Vagina (tissue), 2 donors: ENCODE measurements around the gene KRT1. TPM values are rescaled to one million over a fixed set of nuclear protein-coding genes. Genes with fewer than 3 reads are reported as not detected.

ENCODE experiments used
- DNase-seq, 2 donors: peaks; one replicate each; pipeline ENCODE4 v3.0.0-alpha.2; 2017; ENCODE audit errors: extremely low spot score in 2 of 2
- H3K27ac ChIP-seq: fragments of 200-600 bp; sonication (generic); one replicate; pipeline ENCODE4 v1.5.1; 2019
- H3K27me3 ChIP-seq: fragments of 200-600 bp; sonication (generic); one replicate; pipeline ENCODE4 v1.5.1; 2019
- H3K36me3 ChIP-seq, 2 donors: fragments of 200-600 bp; sonication (generic); one replicate each; pipeline ENCODE4 v1.5.1; 2017 to 2019
- H3K4me1 ChIP-seq: fragments of 200-600 bp; sonication (generic); one replicate; pipeline ENCODE4 v1.5.1; 2019
- H3K4me3 ChIP-seq, 2 donors: fragments of 200-600 bp; sonication (generic); 1 replicate in 1 of 2; 2 replicates in 1 of 2; pipeline ENCODE4 v1.5.1; 2016 to 2019
- H3K9me3 ChIP-seq: fragments of 200-600 bp; sonication (generic); one replicate; pipeline ENCODE4 v1.5.1; 2019
- POLR2A ChIP-seq, 2 donors: fragments of 450-650 bp; IDR thresholded peaks; one replicate each; pipeline ENCODE4 v1.6.1; 2017; ENCODE audit warnings: antibody characterized with exemption in 2 of 2, mild to moderate bottlenecking in 2 of 2, moderate library complexity in 2 of 2
- POLR2AphosphoS5 ChIP-seq, 2 donors: sonication (generic); formaldehyde crosslinking; IDR thresholded peaks; one replicate each; pipeline ENCODE4 v1.9.0; 2017; ENCODE audit warnings: antibody characterized with exemption in 2 of 2, mild to moderate bottlenecking in 2 of 2, low read depth in 1 of 2; ENCODE audit not compliant: insufficient read depth in 1 of 2
- intact Hi-C: fragments of 100-400 bp; cut with DNase I; formaldehyde crosslinking; loops from one replicate; pipeline ENCODE4 v1.15.1; 2023
- total RNA-seq: library from RNA; depleted of rRNA; stranded (reverse); fragments of >200 nt; gene quantifications from one replicate; pipeline ENCODE4 v1.2.3, GENCODE V29; 2016
- TF ChIP-seq, protein P1 (sequence below), 3 experiments: fragments of 450-650 bp in 2 of 3; fragments of 200-600 bp in 1 of 3; sonication (generic) in 1 of 3; IDR thresholded peaks; one replicate each; pipeline ENCODE4 v1.5.1; 2017 to 2019; ENCODE audit warnings: antibody characterized with exemption in 3 of 3, mild to moderate bottlenecking in 2 of 3, moderate library complexity in 2 of 3

KRT1 gene
- total RNA-seq, 1 donor from 2014 or later, result 886 TPM

DNA sequence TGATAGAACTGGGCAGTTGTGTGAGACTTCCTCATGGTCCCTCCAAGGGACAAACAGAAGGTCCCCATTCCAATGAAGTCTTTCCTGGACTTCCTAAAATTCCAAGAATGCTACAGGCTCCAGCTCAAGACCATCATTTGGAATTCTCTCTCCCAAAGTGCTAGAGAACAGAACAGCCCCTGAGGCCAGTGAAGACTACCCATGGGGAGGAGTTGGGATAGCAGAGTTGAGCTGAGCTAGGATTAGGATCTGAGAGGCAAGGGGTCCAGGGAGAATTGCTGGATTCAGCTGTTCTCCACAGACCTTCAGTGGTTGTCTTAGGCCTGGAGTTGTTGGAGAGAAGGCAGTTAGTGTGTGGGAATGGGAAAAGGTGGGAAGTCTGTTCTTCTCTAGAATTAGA lies 10.8 kb downstream of the KRT1 start:
- TF ChIP-seq, protein P1, sequence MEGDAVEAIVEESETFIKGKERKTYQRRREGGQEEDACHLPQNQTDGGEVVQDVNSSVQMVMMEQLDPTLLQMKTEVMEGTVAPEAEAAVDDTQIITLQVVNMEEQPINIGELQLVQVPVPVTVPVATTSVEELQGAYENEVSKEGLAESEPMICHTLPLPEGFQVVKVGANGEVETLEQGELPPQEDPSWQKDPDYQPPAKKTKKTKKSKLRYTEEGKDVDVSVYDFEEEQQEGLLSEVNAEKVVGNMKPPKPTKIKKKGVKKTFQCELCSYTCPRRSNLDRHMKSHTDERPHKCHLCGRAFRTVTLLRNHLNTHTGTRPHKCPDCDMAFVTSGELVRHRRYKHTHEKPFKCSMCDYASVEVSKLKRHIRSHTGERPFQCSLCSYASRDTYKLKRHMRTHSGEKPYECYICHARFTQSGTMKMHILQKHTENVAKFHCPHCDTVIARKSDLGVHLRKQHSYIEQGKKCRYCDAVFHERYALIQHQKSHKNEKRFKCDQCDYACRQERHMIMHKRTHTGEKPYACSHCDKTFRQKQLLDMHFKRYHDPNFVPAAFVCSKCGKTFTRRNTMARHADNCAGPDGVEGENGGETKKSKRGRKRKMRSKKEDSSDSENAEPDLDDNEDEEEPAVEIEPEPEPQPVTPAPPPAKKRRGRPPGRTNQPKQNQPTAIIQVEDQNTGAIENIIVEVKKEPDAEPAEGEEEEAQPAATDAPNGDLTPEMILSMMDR (IDR thresholded peaks at IDR 0.05), result no peak
- TF ChIP-seq POLR2AphosphoS5 (IDR thresholded peaks at IDR 0.05; ENCODE audit: insufficient read depth in 1 of 2, low read depth in 1 of 2), result no peak
- TF ChIP-seq POLR2A (IDR thresholded peaks at IDR 0.05), result no peak
- Histone ChIP-seq H3K4me3 (no peak overlapping the region), H3K36me3 (no peaks in the 10 kb centered on the region), H3K9me3 (no peaks in the 10 kb centered on the region), H3K4me1 (peaks cover 4% of the 10 kb centered on the region), H3K27ac (no peak overlapping the region), H3K27me3 (no peaks in the 10 kb centered on the region)
- intact Hi-C loops, result no loop called here
- no peak for DNase-seq

DNA sequence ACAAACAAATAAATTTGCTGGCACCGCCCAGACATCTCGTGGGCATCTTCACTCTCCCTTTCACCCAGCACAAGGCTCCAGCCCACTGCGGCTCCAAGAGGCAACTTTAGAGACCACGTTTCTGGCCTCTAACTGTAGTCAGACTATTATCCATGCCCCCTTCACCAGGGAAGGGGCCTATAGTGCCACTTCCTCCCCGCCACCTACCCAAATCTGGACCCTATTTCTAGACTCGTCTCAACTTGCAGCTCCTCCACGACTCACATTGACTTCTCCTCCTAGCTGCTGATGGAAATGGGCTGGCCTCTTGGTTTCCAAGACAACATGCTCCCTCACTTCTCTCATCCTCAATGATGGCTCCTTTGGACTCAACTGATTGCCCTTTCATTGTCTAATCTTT lies 12.3 kb downstream of the KRT1 start:
- no peaks in the 10 kb centered on the region for H3K9me3 ChIP-seq
- peaks cover 4% of the 10 kb centered on the region for H3K4me1 ChIP-seq
- H3K36me3 ChIP-seq, result no peaks in the 10 kb centered on the region
- no peak overlapping the region for H3K4me3 ChIP-seq
- no peak for DNase-seq
- H3K27me3 ChIP-seq, result no peaks in the 10 kb centered on the region
- intact Hi-C loops, result no loop called here
- H3K27ac ChIP-seq, result no peak overlapping the region
- no peak for TF ChIP-seq POLR2AphosphoS5 (IDR thresholded peaks at IDR 0.05; ENCODE audit: insufficient read depth in 1 of 2, low read depth in 1 of 2)
- no peak for TF ChIP-seq POLR2A (IDR thresholded peaks at IDR 0.05)
- TF ChIP-seq, protein P1 (IDR thresholded peaks at IDR 0.05), result no peak

DNA sequence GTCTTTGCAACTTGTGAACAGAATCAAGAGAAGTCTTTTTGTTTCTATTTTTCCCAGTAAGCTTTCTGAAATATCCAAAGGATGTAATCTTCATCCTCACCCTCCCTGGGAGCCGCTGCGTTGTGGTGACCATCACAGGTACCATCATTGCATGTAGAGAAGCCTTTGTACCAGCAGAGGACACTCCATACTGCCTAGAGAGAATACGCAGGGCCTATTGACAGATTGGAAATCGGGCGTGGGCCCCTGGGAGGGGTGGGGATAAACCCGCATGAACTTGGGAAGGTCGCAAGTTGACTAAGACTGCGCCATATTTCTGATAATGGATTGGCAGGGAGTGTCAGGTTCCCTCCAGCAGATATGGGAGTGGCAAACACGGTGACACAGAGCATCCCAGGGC lies 12.7 kb downstream of the KRT1 start:
- DNase-seq, result no peak
- Histone ChIP-seq H3K4me1 (peaks cover 3% of the 10 kb centered on the region), H3K9me3 (no peaks in the 10 kb centered on the region), H3K4me3 (no peak overlapping the region), H3K36me3 (no peaks in the 10 kb centered on the region), H3K27ac (no peak overlapping the region), H3K27me3 (no peaks in the 10 kb centered on the region)
- intact Hi-C loops, result no loop called here
- TF ChIP-seq, protein P1 (IDR thresholded peaks at IDR 0.05), result no peak
- TF ChIP-seq POLR2AphosphoS5 (IDR thresholded peaks at IDR 0.05; ENCODE audit: insufficient read depth in 1 of 2, low read depth in 1 of 2) (no peak), POLR2A (IDR thresholded peaks at IDR 0.05) (no peak)

DNA sequence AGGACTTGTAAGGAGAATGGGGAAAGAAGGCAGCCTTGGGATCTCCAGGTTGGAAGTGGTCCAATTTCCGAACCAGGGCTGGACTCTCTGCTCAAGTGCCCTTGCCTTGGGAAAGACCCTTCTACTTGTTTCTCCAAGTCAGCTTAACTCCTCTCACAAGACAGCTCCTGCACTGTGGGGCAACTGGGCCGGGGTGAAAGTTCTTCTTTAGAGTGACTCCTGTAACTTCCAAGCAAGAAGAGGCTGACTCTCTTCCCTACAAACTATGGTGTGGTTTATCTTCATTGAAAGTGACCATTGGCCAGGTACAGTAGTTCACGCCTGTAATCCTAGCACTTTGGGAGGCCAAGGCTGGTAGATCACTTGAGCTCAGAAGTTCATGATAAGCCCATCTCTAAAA lies 13.7 kb downstream of the KRT1 start:
- no peaks in the 10 kb centered on the region for H3K36me3 ChIP-seq
- intact Hi-C loops, result no loop called here
- no peak for DNase-seq

DNA sequence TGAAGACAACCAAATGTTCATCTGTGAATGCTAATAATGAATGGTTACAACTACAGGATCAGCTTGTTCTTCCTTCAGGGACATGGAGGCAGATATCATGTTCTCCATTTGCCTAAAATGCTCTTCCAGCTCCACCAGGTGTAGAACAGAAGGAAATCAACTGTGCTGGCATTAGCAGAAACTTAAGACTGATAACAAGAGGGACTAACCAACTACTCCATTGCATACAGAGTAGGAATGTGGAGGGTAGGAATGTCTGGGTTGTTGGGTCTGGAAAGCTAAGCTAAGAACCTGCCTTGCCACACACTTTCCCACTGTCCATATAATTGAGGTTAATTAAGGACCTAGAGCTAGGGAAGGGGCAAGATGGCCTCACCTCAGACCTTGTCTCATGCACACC lies 16.8 kb downstream of the KRT1 start:
- TF ChIP-seq POLR2A (IDR thresholded peaks at IDR 0.05) (no peak), POLR2AphosphoS5 (IDR thresholded peaks at IDR 0.05; ENCODE audit: insufficient read depth in 1 of 2, low read depth in 1 of 2) (no peak)
- TF ChIP-seq, protein P1 (IDR thresholded peaks at IDR 0.05), result no peak
- H3K9me3 ChIP-seq, result no peaks in the 10 kb centered on the region
- H3K4me1 ChIP-seq, result no peaks in the 10 kb centered on the region
- H3K27me3 ChIP-seq, result no peaks in the 10 kb centered on the region
- intact Hi-C loops, result no loop called here
- no peak for DNase-seq
- H3K27ac ChIP-seq, result no peak overlapping the region
- H3K36me3 ChIP-seq, result no peaks in the 10 kb centered on the region
- H3K4me3 ChIP-seq, result no peak overlapping the region

More for the DNA sequence above, 13.7 kb downstream of the KRT1 start:
- Histone ChIP-seq H3K27ac (no peak overlapping the region), H3K4me1 (no peaks in the 10 kb centered on the region), H3K27me3 (no peaks in the 10 kb centered on the region), H3K4me3 (no peak overlapping the region), H3K9me3 (no peaks in the 10 kb centered on the region)
- TF ChIP-seq, protein P1 (IDR thresholded peaks at IDR 0.05), result no peak
- no peak for TF ChIP-seq POLR2AphosphoS5 (IDR thresholded peaks at IDR 0.05; ENCODE audit: insufficient read depth in 1 of 2, low read depth in 1 of 2)
- no peak for TF ChIP-seq POLR2A (IDR thresholded peaks at IDR 0.05)
